Fibroblast of lung (primary cell): ENCODE data around the gene DCPS. TPM values are rescaled to one million over a fixed set of nuclear protein-coding genes. Genes with fewer than 3 reads are reported as not detected.

Experiments used
- DNase-seq, 2 donors: peaks; one replicate each; pipeline versions ENCODE4 v3.0.0 to v3.0.0-alpha.2; 2010; ENCODE audit warnings: low read depth in 2 of 2
- H2AFZ ChIP-seq: 2 replicates; pipeline ENCODE4 v1.5.1; 2012; ENCODE audit warnings: low read length, control low read depth, inconsistent platforms
- H3K27ac ChIP-seq: 2 replicates; pipeline ENCODE4 v1.5.1; 2011; ENCODE audit warnings: low read length, control low read depth; ENCODE audit not compliant: insufficient read depth
- H3K27me3 ChIP-seq: 2 replicates; pipeline ENCODE4 v1.5.1; 2011; ENCODE audit warnings: mild to moderate bottlenecking, low read length; ENCODE audit not compliant: control insufficient read depth, insufficient read depth
- H3K36me3 ChIP-seq: 2 replicates; pipeline ENCODE4 v1.5.1; 2011; ENCODE audit warnings: low read length; ENCODE audit not compliant: control insufficient read depth, insufficient read depth
- H3K4me1 ChIP-seq: 2 replicates; pipeline ENCODE4 v1.5.1; 2011; ENCODE audit warnings: low read length; ENCODE audit not compliant: control insufficient read depth, insufficient read depth; ENCODE audit errors: extremely low read depth
- H3K4me2 ChIP-seq: 2 replicates; pipeline ENCODE4 v1.5.1; 2011; ENCODE audit warnings: low read length, control low read depth; ENCODE audit not compliant: insufficient read depth; ENCODE audit errors: extremely low read depth
- H3K4me3 ChIP-seq, 4 experiments: fragments of 200-600 bp in 1 of 4; sonication (generic) in 1 of 4; replicated peaks in 1 of 4; 2 replicates each; pipeline ENCODE4 v1.5.1; 2011 to 2016; ENCODE audit warnings: low read length in 4 of 4, low read depth in 3 of 4, mild to moderate bottlenecking in 3 of 4, control low read depth in 2 of 4, inconsistent platforms in 1 of 4, mixed read lengths in 1 of 4; ENCODE audit not compliant: insufficient read depth in 1 of 4; ENCODE audit errors: control extremely low read depth in 1 of 4
- H3K79me2 ChIP-seq: 2 replicates; pipeline ENCODE4 v1.5.1; 2012; ENCODE audit warnings: mild to moderate bottlenecking, low read length, inconsistent platforms; ENCODE audit not compliant: control insufficient read depth, insufficient read depth
- H3K9ac ChIP-seq: 2 replicates; pipeline ENCODE4 v1.5.1; 2011; ENCODE audit warnings: mild to moderate bottlenecking, low read length, control low read depth; ENCODE audit not compliant: insufficient read depth
- H3K9me3 ChIP-seq: 2 replicates; pipeline ENCODE4 v1.5.1; 2012; ENCODE audit warnings: low read depth, low read length; ENCODE audit not compliant: control insufficient read depth, insufficient read depth
- H4K20me1 ChIP-seq: 2 replicates; pipeline ENCODE4 v1.5.1; 2011; ENCODE audit warnings: low read length; ENCODE audit not compliant: control insufficient read depth, insufficient read depth; ENCODE audit errors: extremely low read depth
- CTCF ChIP-seq, 2 donors: IDR thresholded peaks in 1 of 2; conservative IDR thresholded peaks in 1 of 2; 1 replicate in 1 of 2; 2 replicates in 1 of 2; pipeline ENCODE4 v1.5.1; 2011 to 2012; ENCODE audit warnings: low read length in 2 of 2, control low read depth in 1 of 2, inconsistent platforms in 1 of 2, low read depth in 1 of 2, mild to moderate bottlenecking in 1 of 2
- EZH2 ChIP-seq: IDR thresholded peaks from 2 replicates; pipeline ENCODE4 v1.5.1; 2012; ENCODE audit warnings: low read length, control low read depth, mild to moderate bottlenecking; ENCODE audit errors: missing control alignments
- polyA plus RNA-seq, 2 donors: library from polyadenylated mRNA; depleted of rRNA in 1 of 2; stranded (reverse) in 1 of 2; unstranded in 1 of 2; fragments of >200 nt; gene quantifications; 2 replicates each; pipeline ENCODE4 v1.2.1, GENCODE V29; 2011 to 2012; ENCODE audit warnings: missing spikeins in 1 of 2
- total RNA-seq: library from RNA; depleted of rRNA; stranded (reverse); fragments of >200 nt; gene quantifications from 2 replicates; pipeline ENCODE4 v1.2.1, GENCODE V29; 2014

DCPS gene
- total and polyA plus RNA-seq, 2 donors (not counting 1 experiment from before 2014, with no cell fraction given) = 13.0 to 22.7 TPM

GRCh38 chr11:126317756-126318573 lies 14.1 kb downstream of the DCPS start:
- no peaks in the 10 kb centered on the region for H3K79me2 ChIP-seq
- TF ChIP-seq CTCF (conservative IDR thresholded peaks at IDR 0.05 in 1 of 2, IDR thresholded peaks at IDR 0.05 in 1 of 2; ENCODE audit: low read depth in 1 of 2, low read length in 2 of 2) = peak in 1 of 2 donors; percentile 11
- no peak for TF ChIP-seq EZH2

GRCh38 chr11:126318574-126319373 lies 14.9 kb downstream of the DCPS start:
- TF ChIP-seq CTCF (conservative IDR thresholded peaks at IDR 0.05 in 1 of 2, IDR thresholded peaks at IDR 0.05 in 1 of 2; ENCODE audit: low read depth in 1 of 2, low read length in 2 of 2) (peak in 1 of 2 donors; percentile 2), EZH2 (no peak)
- peaks cover 24% of the 10 kb centered on the region for H3K4me1 ChIP-seq
- H3K4me3 ChIP-seq = peak overlapping the region; percentile 17 to 46 (median 40)
- peak overlapping the region; percentile 34 for H3K9ac ChIP-seq
- H2AFZ ChIP-seq = peak overlapping the region; percentile 15
- peak; percentile 96 to 97 for DNase-seq
- peak overlapping the region; percentile 92 for H3K4me2 ChIP-seq
- no peaks in the 10 kb centered on the region for H3K9me3 ChIP-seq
- H4K20me1 ChIP-seq = no peaks in the 10 kb centered on the region
- H3K79me2 ChIP-seq = no peaks in the 10 kb centered on the region
- no peaks in the 10 kb centered on the region for H3K36me3 ChIP-seq
- H3K27me3 ChIP-seq = no peaks in the 10 kb centered on the region
- peak overlapping the region; percentile 93 for H3K27ac ChIP-seq

More at GRCh38 chr11:126317756-126318573, 14.1 kb downstream of the DCPS start:
- DNase-seq = peak; percentile 91
- H3K36me3 ChIP-seq = no peaks in the 10 kb centered on the region
- peak overlapping the region; percentile 93 for H3K27ac ChIP-seq
- H3K4me1 ChIP-seq = peaks cover 24% of the 10 kb centered on the region
- H3K4me3 ChIP-seq = peak overlapping the region; percentile 17 to 46 (median 40)
- H3K9ac ChIP-seq = peak overlapping the region; percentile 34
- H3K27me3 ChIP-seq = no peaks in the 10 kb centered on the region
- peak overlapping the region; percentile 92 for H3K4me2 ChIP-seq
- peak overlapping the region; percentile 15 for H2AFZ ChIP-seq
- H4K20me1 ChIP-seq = no peaks in the 10 kb centered on the region
- no peaks in the 10 kb centered on the region for H3K9me3 ChIP-seq

DNA sequence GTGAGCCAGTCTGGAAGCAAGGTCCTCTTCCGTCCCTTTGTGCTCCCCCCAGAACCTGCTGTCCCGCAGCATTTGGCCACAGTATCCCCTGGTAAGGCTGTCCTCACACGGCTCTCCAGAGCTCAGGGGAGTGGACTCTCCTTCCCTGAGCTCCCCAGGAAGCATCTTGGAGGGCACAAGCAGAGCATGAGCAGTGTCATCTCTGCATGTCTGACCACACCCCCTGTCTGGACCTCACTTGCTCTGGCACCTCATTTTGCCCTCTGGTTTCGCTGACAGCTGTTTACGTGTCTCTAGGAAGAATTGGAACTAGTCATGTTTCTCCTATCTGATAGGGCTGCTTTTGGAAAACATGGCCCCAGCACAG lies 15.5 kb downstream of the DCPS start:
- H3K79me2 ChIP-seq = no peaks in the 10 kb centered on the region
- DNase-seq = no peak
- TF ChIP-seq EZH2 (no peak), CTCF (conservative IDR thresholded peaks at IDR 0.05 in 1 of 2, IDR thresholded peaks at IDR 0.05 in 1 of 2; ENCODE audit: low read depth in 1 of 2, low read length in 2 of 2) (no peak)
- no peaks in the 10 kb centered on the region for H3K36me3 ChIP-seq
- peak overlapping the region; percentile 93 for H3K27ac ChIP-seq
- no peak overlapping the region for H3K9ac ChIP-seq
- no peaks in the 10 kb centered on the region for H3K27me3 ChIP-seq
- H3K4me2 ChIP-seq = peak overlapping the region; percentile 92
- no peak overlapping the region for H3K4me3 ChIP-seq
- no peaks in the 10 kb centered on the region for H3K9me3 ChIP-seq
- no peaks in the 10 kb centered on the region for H4K20me1 ChIP-seq
- no peak overlapping the region for H2AFZ ChIP-seq
- H3K4me1 ChIP-seq = peaks cover 24% of the 10 kb centered on the region
